HG02970 (cell line): Measurements from ENCODE around the gene HEXB.
"Not testable (repeated sequence)": the region's sequence is repeated elsewhere in the genome, so short reads cannot be mapped to it uniquely, and the experiment has no call there.

Experiments
- ATAC-seq: cut with Tn5 transposase; IDR thresholded peaks from one replicate; pipeline ENCODE4 v1.9.1; 2021; ENCODE audit warnings: mild to moderate bottlenecking, moderate library complexity, moderate number of reproducible peaks; ENCODE audit not compliant: unreplicated experiment, low FRiP score

Gene HEXB

GRCh38 chr5:74657165-74657564 is 27.9 kb upstream of the HEXB start:
- no peak for ATAC-seq

GRCh38 chr5:74659172-74659571 is 25.9 kb upstream of the HEXB start:
- ATAC-seq = no peak

GRCh38 chr5:74660140-74660539 is 24.9 kb upstream of the HEXB start:
- ATAC-seq = no peak

- no peak for ATAC-seq
Measured at GRCh38 chr5:74660873-74661272, 24.2 kb upstream of the HEXB start.

GRCh38 chr5:74664551-74664950 is 20.5 kb upstream of the HEXB start:
- no peak for ATAC-seq

GRCh38 chr5:74665273-74665672 is 19.8 kb upstream of the HEXB start:
- no peak for ATAC-seq

- no peak for ATAC-seq
Measured at GRCh38 chr5:74665816-74666215, 19.2 kb upstream of the HEXB start.

GRCh38 chr5:74667396-74667795 is 17.6 kb upstream of the HEXB start:
- no peak for ATAC-seq

- no peak for ATAC-seq
Measured at GRCh38 chr5:74669821-74670220, 15.2 kb upstream of the HEXB start.

- no peak for ATAC-seq
Measured at GRCh38 chr5:74670396-74671038, 14.5 kb upstream of the HEXB start.

- ATAC-seq = no peak
Measured at GRCh38 chr5:74672215-74672877, 12.7 kb upstream of the HEXB start.

GRCh38 chr5:74673011-74673790 is 11.8 kb upstream of the HEXB start:
- no peak for ATAC-seq

GRCh38 chr5:74676466-74676865 is 8.6 kb upstream of the HEXB start:
- not testable (repeated sequence) for ATAC-seq

- ATAC-seq = not testable (repeated sequence)
Measured at GRCh38 chr5:74678123-74678522, 6.9 kb upstream of the HEXB start.

GRCh38 chr5:74679300-74679699 is 5.7 kb upstream of the HEXB start:
- not testable (repeated sequence) for ATAC-seq

GRCh38 chr5:74679966-74680365 is 5.1 kb upstream of the HEXB start:
- ATAC-seq = no peak

- peak; percentile 30 for ATAC-seq
Measured at GRCh38 chr5:74685979-74686631, 1.1 kb downstream of the HEXB start.

GRCh38 chr5:74686962-74687751 is 2.1 kb downstream of the HEXB start:
- ATAC-seq = no peak

GRCh38 chr5:74693191-74693590 is 8.2 kb downstream of the HEXB start:
- ATAC-seq = no peak

- ATAC-seq = no peak
Measured at GRCh38 chr5:74717596-74717995, 32.6 kb downstream of the HEXB start.
